ENCODE measurements around the gene JAG2.

Gene JAG2

DNA sequence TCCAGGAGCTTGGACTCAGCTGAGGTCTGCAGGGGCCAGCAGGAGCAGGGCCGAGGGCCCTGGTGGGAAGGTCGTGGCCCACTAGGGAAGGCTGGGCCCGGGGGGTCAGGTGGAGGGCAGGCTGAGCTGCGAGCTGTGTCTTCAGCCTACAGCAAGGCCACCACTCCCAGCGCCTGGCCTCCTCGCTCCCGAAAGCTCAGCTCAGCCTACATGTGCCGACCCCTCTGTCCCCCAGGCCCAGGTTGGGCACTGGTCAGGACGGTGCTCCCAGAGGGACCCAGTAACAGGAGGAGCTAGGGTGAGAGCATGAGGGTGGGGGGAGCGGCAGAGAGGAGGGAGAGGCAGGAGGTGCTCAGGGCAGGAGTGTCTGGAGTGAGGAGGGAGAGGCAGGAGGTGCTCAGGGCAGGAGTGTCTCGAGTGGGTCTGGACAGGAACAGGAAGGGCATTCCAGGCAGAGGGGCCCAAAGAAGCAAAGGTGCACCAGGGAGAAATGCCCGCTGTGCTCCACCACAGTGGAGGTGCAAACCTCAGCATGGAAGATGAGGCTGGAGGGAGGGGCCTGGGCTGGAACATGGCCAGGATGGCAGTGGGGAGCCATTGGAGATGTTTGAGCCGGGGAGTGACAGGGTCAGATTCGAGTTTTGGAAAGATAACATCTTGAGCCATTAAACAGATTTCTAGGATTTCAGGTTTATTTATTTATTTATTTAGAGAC, 74.2 kb downstream of the JAG2 start:
- TF ChIP-seq GATA3 (IDR thresholded peaks at IDR 0.05; ENCODE audit: low read depth, low read length) (no peak), GATA2 (IDR thresholded peaks at IDR 0.05; ENCODE audit: low read depth, low read length) (no peak)

- TF ChIP-seq GATA3 (IDR thresholded peaks at IDR 0.05; ENCODE audit: low read depth, low read length) (no peak), GATA2 (IDR thresholded peaks at IDR 0.05; ENCODE audit: low read depth, low read length) (no peak)
Measured at GRCh38 chr14:105093431-105094192, 75.0 kb downstream of the JAG2 start.

GRCh38 chr14:105093038-105093430, 75.5 kb downstream of the JAG2 start:
- no peak for TF ChIP-seq GATA3 (IDR thresholded peaks at IDR 0.05; ENCODE audit: low read depth, low read length)
- no peak for TF ChIP-seq GATA2 (IDR thresholded peaks at IDR 0.05; ENCODE audit: low read depth, low read length)

GRCh38 chr14:105092171-105093037, 76.2 kb downstream of the JAG2 start:
- no peak for TF ChIP-seq GATA2 (IDR thresholded peaks at IDR 0.05; ENCODE audit: low read depth, low read length)
- no peak for TF ChIP-seq GATA3 (IDR thresholded peaks at IDR 0.05; ENCODE audit: low read depth, low read length)

GRCh38 chr14:105091517-105092170, 76.9 kb downstream of the JAG2 start:
- TF ChIP-seq GATA2 (IDR thresholded peaks at IDR 0.05; ENCODE audit: low read depth, low read length) (no peak), GATA3 (IDR thresholded peaks at IDR 0.05; ENCODE audit: low read depth, low read length) (no peak)

DNA sequence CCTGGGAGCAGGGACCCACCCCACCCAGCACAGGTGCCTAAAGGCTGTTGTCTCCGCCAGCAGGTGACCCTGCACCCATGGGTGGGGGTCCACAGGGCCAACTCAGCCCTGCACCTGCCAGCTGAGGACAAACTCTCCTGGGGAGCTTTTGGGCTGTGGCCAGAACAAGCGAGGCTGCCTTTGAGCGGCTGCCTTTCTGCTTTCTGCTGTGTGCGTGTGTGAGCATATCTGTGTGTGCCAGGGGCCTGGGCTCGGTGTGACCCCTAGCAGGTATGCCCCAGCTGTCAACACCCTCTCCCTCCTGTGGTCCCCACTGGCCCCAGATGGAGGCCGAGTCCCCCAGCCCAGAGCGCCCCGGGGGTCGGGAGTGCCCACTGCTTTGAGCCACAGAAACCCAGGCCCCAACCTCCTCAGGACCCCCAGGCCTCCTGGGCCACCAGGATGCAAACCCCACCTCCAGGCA, 77.5 kb downstream of the JAG2 start:
- no peak for TF ChIP-seq GATA3 (IDR thresholded peaks at IDR 0.05; ENCODE audit: low read depth, low read length)
